GM12878 (cell line): Measurements from ENCODE around the gene TRIM46.

ENCODE experiments used
- CTCF ChIP-seq, 3 experiments: IDR thresholded peaks in 2 of 3; conservative IDR thresholded peaks in 1 of 3; 2 replicates each; pipeline ENCODE4 v1.5.1; 2011; ENCODE audit warnings: low read depth in 3 of 3, low read length in 3 of 3, mild to moderate bottlenecking in 3 of 3, control low read depth in 2 of 3, moderate library complexity in 2 of 3, inconsistent platforms in 1 of 3, mixed read lengths in 1 of 3; ENCODE audit not compliant: control insufficient read depth in 2 of 3, insufficient read depth in 1 of 3; ENCODE audit errors: extremely low read depth in 1 of 3
- FOXM1 ChIP-seq: IDR thresholded peaks from 2 replicates; pipeline ENCODE4 v1.6.1; 2012; ENCODE audit warnings: low read depth, mild to moderate bottlenecking, inconsistent platforms, low read length, moderate library complexity
- POLR2A ChIP-seq: IDR thresholded peaks from 2 replicates; pipeline ENCODE4 v1.6.1; 2011; ENCODE audit warnings: low read depth, mild to moderate bottlenecking, low read length
- POLR2AphosphoS5 ChIP-seq: IDR thresholded peaks from 2 replicates; pipeline ENCODE4 v1.6.1; 2011; ENCODE audit warnings: mild to moderate bottlenecking, low read length, inconsistent platforms
- STAT1 ChIP-seq: fragments of 450-650 bp; conservative IDR thresholded peaks from 2 replicates; pipeline ENCODE4 v1.6.1; 2014; ENCODE audit warnings: antibody characterized with exemption, mild to moderate bottlenecking
- ZSCAN29 ChIP-seq: fragments of 450-650 bp; IDR thresholded peaks from 2 replicates; pipeline ENCODE4 v1.6.1; 2017; ENCODE audit warnings: mild to moderate bottlenecking, moderate library complexity

DNA sequence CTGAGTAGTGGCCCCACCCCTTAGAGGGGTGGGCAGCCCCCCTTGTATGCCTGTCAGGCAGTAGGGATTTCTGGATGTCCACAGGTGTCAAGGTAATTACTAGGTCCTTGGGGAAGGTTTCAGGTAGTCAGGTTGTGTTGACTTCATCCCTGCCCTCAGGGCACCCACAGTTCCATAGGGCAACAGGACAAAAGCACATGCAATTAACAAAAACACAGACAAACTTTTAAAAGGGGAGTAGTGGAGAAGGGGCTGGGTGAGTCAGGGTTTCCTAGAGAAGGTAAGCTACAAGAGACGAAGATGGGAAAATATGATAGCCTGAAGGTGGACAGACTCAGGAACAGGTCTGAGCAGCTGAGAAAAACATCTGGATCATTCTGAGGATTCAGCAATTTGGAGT lies 14.7 kb upstream of the TRIM46 start:
- no peak for TF ChIP-seq FOXM1
- TF ChIP-seq CTCF (IDR thresholded peaks at IDR 0.05 in 2 of 3, conservative IDR thresholded peaks at IDR 0.05 in 1 of 3; ENCODE audit: control insufficient read depth in 2 of 3, extremely low read depth in 1 of 3, insufficient read depth in 1 of 3, low read depth in 3 of 3, low read length in 3 of 3) = no peak
- no peak for TF ChIP-seq ZSCAN29
- TF ChIP-seq POLR2A = no peak
- no peak for TF ChIP-seq STAT1
- TF ChIP-seq POLR2AphosphoS5 = no peak
